ENCODE results near the gene SOD3. TPM values are rescaled to one million over a fixed set of nuclear protein-coding genes. Genes with fewer than 3 reads are reported as not detected.

SOD3 gene
- total and polyA plus RNA-seq, 2 of the 8 experiments (the other 6 are each of a cell fraction or from before 2014, with no cell fraction given), result 4.9 TPM

DNA sequence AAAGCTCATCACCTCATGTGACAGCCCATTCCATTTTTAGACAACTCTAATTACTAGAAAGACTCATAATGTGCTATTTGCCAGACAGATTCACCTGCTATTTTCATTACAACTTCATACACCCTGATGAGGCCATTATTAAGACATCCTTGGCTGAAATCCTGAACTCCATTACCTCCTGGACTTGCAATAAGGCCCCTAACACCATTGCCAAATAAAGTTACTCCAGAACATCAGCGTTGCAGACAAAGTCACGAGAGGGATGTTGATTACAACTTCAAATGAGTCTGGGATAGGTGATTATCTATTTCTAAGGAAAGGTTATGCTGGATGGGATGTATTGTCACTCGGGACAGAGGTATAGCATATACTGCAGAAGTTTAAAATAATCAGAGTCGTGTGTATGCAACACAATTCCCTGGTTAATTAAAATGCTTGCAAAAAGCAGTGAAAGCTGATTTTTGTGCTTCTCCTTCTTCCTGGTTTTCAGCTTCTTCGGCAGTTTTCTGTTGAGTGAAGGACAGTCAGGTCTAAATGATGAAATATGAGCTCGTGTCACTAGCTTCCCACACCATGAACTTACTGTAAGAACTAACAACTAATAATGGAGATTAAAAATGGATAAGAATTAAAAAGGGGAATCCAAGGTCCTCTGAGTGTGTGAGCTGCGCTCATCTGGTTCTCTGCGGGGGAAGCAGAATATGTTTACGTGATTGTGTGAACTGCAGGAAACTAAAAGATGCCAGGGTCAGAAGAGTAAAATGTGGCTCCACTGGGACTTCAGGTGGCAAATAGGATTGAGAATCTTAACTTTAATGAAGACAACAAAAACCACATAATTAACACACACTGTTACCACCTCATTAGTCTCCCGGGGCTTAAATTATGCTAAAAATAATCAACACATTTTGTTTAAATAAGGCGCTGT is 17.6 kb upstream of the SOD3 start:
- H3K79me1 ChIP-seq (ENCODE audit: low read depth, low read length), result no peaks in the 10 kb centered on the region
- H3K14ac ChIP-seq (ENCODE audit: insufficient read length), result no peak overlapping the region
- H2BK120ac ChIP-seq (replicated peaks; ENCODE audit: low read depth, low read length), result no peak overlapping the region
- H2BK15ac ChIP-seq (ENCODE audit: low read length), result no peak overlapping the region
- no peak overlapping the region for H3K56ac ChIP-seq (replicated peaks; ENCODE audit: insufficient read length, low read depth, low read length)
- H4K5ac ChIP-seq (ENCODE audit: insufficient read length, low read depth, low read length), result no peak overlapping the region
- no peaks in the 10 kb centered on the region for H3K36me3 ChIP-seq (ENCODE audit: control insufficient read depth in 2 of 4, insufficient read depth in 4 of 4, low read length in 3 of 4)
- H3K27ac ChIP-seq (ENCODE audit: low read depth, low read length), result no peak overlapping the region
- H3K23ac ChIP-seq (ENCODE audit: insufficient read length), result no peak overlapping the region
- H2BK12ac ChIP-seq (ENCODE audit: low read depth, low read length), result no peak overlapping the region
- no peaks in the 10 kb centered on the region for H3K79me2 ChIP-seq (ENCODE audit: control insufficient read depth in 1 of 2, insufficient read depth in 2 of 2, low read length in 2 of 2)
- H3K18ac ChIP-seq (ENCODE audit: extremely low read depth, low read length), result no peak overlapping the region
- H2AFZ ChIP-seq (ENCODE audit: low read length), result no peak overlapping the region
- no peak overlapping the region for H3K4ac ChIP-seq (replicated peaks; ENCODE audit: insufficient read length, low read depth, low read length)
- H4K91ac ChIP-seq (replicated peaks; ENCODE audit: insufficient read length, low read length), result no peak overlapping the region
- no peak overlapping the region for H3K9ac ChIP-seq (replicated peaks in 1 of 4; ENCODE audit: extremely low read depth in 1 of 4, low read depth in 3 of 4, low read length in 3 of 4)
- no peaks in the 10 kb centered on the region for H3K9me3 ChIP-seq (ENCODE audit: insufficient read depth in 2 of 2, low read depth in 1 of 2, low read length in 1 of 2)
- no peaks in the 10 kb centered on the region for H3K23me2 ChIP-seq (ENCODE audit: low read depth, low read length)
- no peak overlapping the region for H2BK5ac ChIP-seq (ENCODE audit: low read depth, low read length)
- H4K8ac ChIP-seq (ENCODE audit: extremely low read depth, insufficient read depth, low read length), result no peak overlapping the region
- CTCF ChIA-PET (ENCODE audit: partially characterized antibody), result interaction anchor here (0.7 to 1.7 kb wide), 3 partner anchors 16 to 32 kb away, joined by 3 read pairs; partner anchors contain the start of gene SOD3
- no peaks in the 10 kb centered on the region for H4K20me1 ChIP-seq (replicated peaks in 1 of 2; ENCODE audit: control insufficient read depth in 1 of 2, insufficient read depth in 2 of 2, low read length in 2 of 2)
- no peaks in the 10 kb centered on the region for H3K4me1 ChIP-seq (replicated peaks in 1 of 4; ENCODE audit: control insufficient read depth in 3 of 4, insufficient read depth in 4 of 4, low read length in 3 of 4)
- H2AK5ac ChIP-seq (ENCODE audit: low read depth, low read length), result no peak overlapping the region
- H3K4me3 ChIP-seq (ENCODE audit: extremely low read depth in 1 of 4, insufficient read depth in 2 of 4, low read depth in 3 of 4, low read length in 4 of 4), result no peak overlapping the region
- no peak for FAIRE-seq
- no peak overlapping the region for H2BK20ac ChIP-seq (ENCODE audit: low read length)
- 78% methylated on average over 11 of the region's 11 CpGs; no CpG with 5 or more reads in 1 of the 2 experiments for WGBS, 2 experiments (ENCODE audit: extremely low coverage in 1 of 2, insufficient coverage in 1 of 2, insufficient read length in 1 of 2, insufficient replicate concordance in 2 of 2, low coverage in 1 of 2, low lambda C conversion rate in 2 of 2, missing lambda C conversion rate in 1 of 2)
- POLR2A ChIA-PET (ENCODE audit: partially characterized antibody), result interaction anchor here (0.6 kb wide), 1 partner anchor 34 kb away, joined by 3 read pairs; no protein-coding TSS in a partner anchor
- no peak overlapping the region for H3K4me2 ChIP-seq (ENCODE audit: insufficient read depth in 1 of 2, low read depth in 2 of 2, low read length in 2 of 2)
- H3K27me3 ChIP-seq (replicated peaks in 1 of 4; ENCODE audit: control insufficient read depth in 3 of 4, extremely low read depth in 1 of 4, insufficient read depth in 3 of 4, low read length in 3 of 4), result peaks cover 0 to 2% (median 0%) of the 10 kb centered on the region in 4 experiments; a peak in 1 of 7 replicates
- no peak for DNase-seq (ENCODE audit: low read depth in 1 of 2, low spot score in 2 of 2)
- TF ChIP-seq SIN3A (conservative IDR thresholded peaks at IDR 0.05 in 1 of 2, IDR thresholded peaks at IDR 0.05 in 1 of 2; ENCODE audit: low read depth in 1 of 2, low read length in 2 of 2), result no peak
- TF ChIP-seq RFX5 (IDR thresholded peaks at IDR 0.05; ENCODE audit: borderline replicate concordance, low read depth, low read length), result no peak
- no peak for TF ChIP-seq HDAC6 (IDR thresholded peaks at IDR 0.05; ENCODE audit: low read depth, low read length)
- no peak for TF ChIP-seq USF2 (IDR thresholded peaks at IDR 0.05; ENCODE audit: low read length)
- TF ChIP-seq CBX8 (IDR thresholded peaks at IDR 0.05; ENCODE audit: borderline replicate concordance, low read depth, low read length), result no peak
- no peak for TF ChIP-seq FOSL1 (IDR thresholded peaks at IDR 0.05; ENCODE audit: insufficient read depth, low read depth, low read length)
- TF ChIP-seq GABPA (IDR thresholded peaks at IDR 0.05; ENCODE audit: borderline replicate concordance, insufficient read depth, low read length), result no peak
- TF ChIP-seq RAD21 (IDR thresholded peaks at IDR 0.05 in 1 of 2, conservative IDR thresholded peaks at IDR 0.05 in 1 of 2; ENCODE audit: low read depth in 2 of 2, low read length in 2 of 2), result no peak
- no peak for TF ChIP-seq ATF3 (IDR thresholded peaks at IDR 0.05; ENCODE audit: insufficient read depth, low read depth, low read length)
